Natural killer cell (primary cell): Measurements from ENCODE around the gene TMEM185B. TPM values are rescaled to one million over a fixed set of nuclear protein-coding genes. Genes with fewer than 3 reads are reported as not detected.

Experiments used
- ATAC-seq, 3 donors: fragments of 150-1000 bp in 2 of 3; fragments of 200-7000 bp in 1 of 3; cut with Tn5 transposase; 1 replicate in 1 of 3; 2 replicates in 2 of 3; pipeline ENCODE4 v1.10.0; 2021; ENCODE audit warnings: mild to moderate bottlenecking in 2 of 3, moderate library complexity in 2 of 3
- DNase-seq, 2 donors: peaks; one replicate each; pipeline versions ENCODE4 v3.0.0 to v3.0.0-alpha.2; 2013 to 2021; ENCODE audit warnings: mixed read lengths in 1 of 2
- H3K27ac ChIP-seq: one replicate; pipeline ENCODE4 v1.5.1; 2013; ENCODE audit warnings: mild to moderate bottlenecking, low read length
- H3K27me3 ChIP-seq: one replicate; pipeline ENCODE4 v1.6.1; 2013; ENCODE audit warnings: low read length; ENCODE audit not compliant: control insufficient read depth, insufficient read depth
- H3K36me3 ChIP-seq: one replicate; pipeline ENCODE4 v1.6.1; 2013; ENCODE audit warnings: low read length; ENCODE audit not compliant: control insufficient read depth, insufficient read depth
- H3K4me1 ChIP-seq: one replicate; pipeline ENCODE4 v1.6.1; 2013; ENCODE audit warnings: low read length; ENCODE audit not compliant: control insufficient read depth, insufficient read depth
- H3K4me3 ChIP-seq: one replicate; pipeline ENCODE4 v1.5.1; 2013; ENCODE audit warnings: low read length
- H3K9me3 ChIP-seq: one replicate; pipeline ENCODE4 v1.6.1; 2013; ENCODE audit warnings: low read length; ENCODE audit not compliant: control insufficient read depth, insufficient read depth
- H3K27ac Mint-ChIP-seq, 2 donors: one replicate each; pipeline ENCODE4 v1.8.0; 2022; ENCODE audit warnings: mild to moderate bottlenecking in 2 of 2, mixed read lengths in 2 of 2, moderate library complexity in 1 of 2
- H3K27me3 Mint-ChIP-seq, 2 donors: one replicate each; pipeline ENCODE4 v1.8.0; 2022; ENCODE audit warnings: low read depth in 2 of 2, mixed read lengths in 2 of 2
- H3K36me3 Mint-ChIP-seq: one replicate; pipeline ENCODE4 v1.8.0; 2022; ENCODE audit warnings: mixed read lengths
- H3K4me1 Mint-ChIP-seq, 2 donors: one replicate each; pipeline ENCODE4 v1.8.0; 2022; ENCODE audit warnings: mixed read lengths in 2 of 2
- H3K4me3 Mint-ChIP-seq: one replicate; pipeline ENCODE4 v1.8.0; 2022; ENCODE audit warnings: mild to moderate bottlenecking, moderate library complexity, mixed read lengths
- H3K9me3 Mint-ChIP-seq, 2 donors: one replicate each; pipeline ENCODE4 v1.8.0; 2022; ENCODE audit warnings: mixed read lengths in 2 of 2
- CTCF ChIP-seq: fragments of 200-600 bp; IDR thresholded peaks from one replicate; pipeline ENCODE4 v1.8.0; 2022; ENCODE audit warnings: antibody characterized with exemption
- WGBS: methylation state at CpG from one replicate; pipeline ENCODE4 v1.1.7; 2013; ENCODE audit warnings: missing lambda C conversion rate; ENCODE audit not compliant: insufficient coverage; 5-methylcytosine and 5-hydroxymethylcytosine counted together
- intact Hi-C: fragments of 100-400 bp; cut with micrococcal nuclease; formaldehyde crosslinking; loops from one replicate; pipeline ENCODE4 v1.14.2; 2022
- total RNA-seq, 4 donors: library from RNA; stranded (reverse); fragments of 120-200 nt in 1 of 4; gene quantifications; one replicate each; pipeline versions ENCODE4 v1.2.3 to v1.2.4, GENCODE V29; 2013 to 2022

TMEM185B gene
- total RNA-seq, 3 donors from 2014 or later (not counting 1 experiment from before 2014, with no cell fraction given), result 19.9 to 25.2 (median 19.9) TPM

GRCh38 chr2:120177973-120178372 is 45.2 kb downstream of the TMEM185B start:
- Histone ChIP-seq H3K9me3 (no peaks in the 10 kb centered on the region), H3K27ac (peak overlapping the region; percentile 84), H3K36me3 (no peaks in the 10 kb centered on the region), H3K4me3 (no peak overlapping the region), H3K4me1 (peaks cover 36% of the 10 kb centered on the region), H3K27me3 (no peaks in the 10 kb centered on the region)
- no peaks in the 10 kb centered on the region for H3K27me3 Mint-ChIP-seq
- H3K27ac Mint-ChIP-seq, result peak overlapping the region; percentile 98 to 99
- 74% methylated on average over 7 of the region's 7 CpGs for WGBS
- no peaks in the 10 kb centered on the region for H3K9me3 Mint-ChIP-seq
- peaks cover 35 to 51% of the 10 kb centered on the region in 2 donors for H3K4me1 Mint-ChIP-seq
- TF ChIP-seq CTCF, result no peak
- DNase-seq, result peak in 1 of 2 donors; percentile 25
- H3K36me3 Mint-ChIP-seq, result no peaks in the 10 kb centered on the region
- ATAC-seq, result no peak
- peak overlapping the region; percentile 84 for H3K4me3 Mint-ChIP-seq
- intact Hi-C loops, result loop anchor here (1.0 to 5.0 kb wide), 3 partner anchors 71 to 251 kb away; partner anchors contain the start of gene RALB

- TF ChIP-seq CTCF, result peak; percentile 44
- Mint-ChIP-seq H3K36me3 (no peaks in the 10 kb centered on the region), H3K27ac (peak overlapping the region; percentile 98 to 99), H3K4me3 (peak overlapping the region; percentile 99), H3K4me1 (peaks cover 27 to 43% of the 10 kb centered on the region in 2 donors), H3K9me3 (no peaks in the 10 kb centered on the region), H3K27me3 (peaks cover 0 to 1% of the 10 kb centered on the region in 2 donors)
- 0% methylated on average over 15 of the region's 15 CpGs for WGBS
- no peaks in the 10 kb centered on the region for H3K27me3 ChIP-seq
- no peaks in the 10 kb centered on the region for H3K9me3 ChIP-seq
- peaks cover 30% of the 10 kb centered on the region for H3K4me1 ChIP-seq
- intact Hi-C loops, result loop anchor here (1.0 to 5.0 kb wide), 3 partner anchors 70 to 250 kb away; partner anchors contain the start of gene RALB
- DNase-seq (peak; percentile 68 to 93), ATAC-seq (peak; percentile 88 to 94 (median 90))
- H3K36me3 ChIP-seq, result no peaks in the 10 kb centered on the region
- H3K4me3 ChIP-seq, result peak overlapping the region; percentile 45
- peak overlapping the region; percentile 84 for H3K27ac ChIP-seq
These were observed 46.1 kb downstream of the TMEM185B start for GRCh38 chr2:120177001-120177621.

GRCh38 chr2:120176526-120176925 is 46.7 kb downstream of the TMEM185B start:
- Histone ChIP-seq H3K4me3 (peak overlapping the region; percentile 45), H3K9me3 (no peaks in the 10 kb centered on the region), H3K27ac (peak overlapping the region; percentile 84), H3K27me3 (no peaks in the 10 kb centered on the region), H3K36me3 (no peaks in the 10 kb centered on the region), H3K4me1 (peaks cover 24% of the 10 kb centered on the region)
- ATAC-seq, result no peak
- intact Hi-C loops, result loop anchor here (1.0 to 5.0 kb wide), 3 partner anchors 69 to 423 kb away; no protein-coding TSS in a partner anchor
- no peak for DNase-seq
- peak overlapping the region; percentile 99 for H3K4me3 Mint-ChIP-seq
- peaks cover 0 to 4% of the 10 kb centered on the region in 2 donors for H3K27me3 Mint-ChIP-seq
- no peaks in the 10 kb centered on the region for H3K9me3 Mint-ChIP-seq
- WGBS, result 21% methylated on average over 3 of the region's 3 CpGs
- H3K27ac Mint-ChIP-seq, result peak overlapping the region; percentile 98 to 99
- H3K4me1 Mint-ChIP-seq, result peaks cover 21 to 37% of the 10 kb centered on the region in 2 donors
- no peak for TF ChIP-seq CTCF
- H3K36me3 Mint-ChIP-seq, result no peaks in the 10 kb centered on the region
